ENCODE data around the gene NCR2. TPM values are rescaled to one million over a fixed set of nuclear protein-coding genes. Genes with fewer than 3 reads are reported as not detected.

The NCR2 gene, protein sequence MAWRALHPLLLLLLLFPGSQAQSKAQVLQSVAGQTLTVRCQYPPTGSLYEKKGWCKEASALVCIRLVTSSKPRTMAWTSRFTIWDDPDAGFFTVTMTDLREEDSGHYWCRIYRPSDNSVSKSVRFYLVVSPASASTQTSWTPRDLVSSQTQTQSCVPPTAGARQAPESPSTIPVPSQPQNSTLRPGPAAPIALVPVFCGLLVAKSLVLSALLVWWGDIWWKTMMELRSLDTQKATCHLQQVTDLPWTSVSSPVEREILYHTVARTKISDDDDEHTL
- total RNA-seq = not detected

DNA sequence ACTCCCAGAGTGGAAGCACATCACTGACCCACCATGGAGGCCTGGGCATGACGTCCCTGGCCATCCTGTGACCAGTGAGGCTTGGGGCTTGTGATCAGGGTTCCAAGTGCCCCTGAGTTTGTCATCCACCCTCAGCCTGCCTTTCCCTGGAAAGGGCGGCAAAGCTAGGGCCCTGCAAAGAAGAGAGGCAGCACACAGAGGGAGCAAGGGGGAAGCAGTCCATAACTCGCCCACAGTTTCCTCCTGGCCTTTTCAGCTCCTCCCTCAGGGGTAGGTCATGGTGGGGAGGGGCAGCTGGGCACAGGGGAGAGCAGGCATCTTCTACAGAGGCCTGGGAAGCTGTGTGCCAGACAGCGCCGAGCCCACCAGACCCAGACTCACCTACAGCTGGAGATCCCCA, at the start of gene NCR2:
TSS of gene NCR2 (plus strand) at position 313 of the 400 bp plus-strand sequence. CDS start 269 bp downstream, outside the sequence.
- intact Hi-C loops (cut with DNase I; ENCODE audit: low total_unique reads) = no loop called here
- H3K4me3 ChIP-seq (ENCODE audit: low read depth, poor library complexity, severe bottlenecking) = no peak within 1 kb of the TSS
- 89% methylated on average over 5 of the region's 5 CpGs for WGBS, 2 donors
- DNase-seq (ENCODE audit: low spot score in 2 of 2) = no peak
- no peak for TF ChIP-seq POLR2A (IDR thresholded peaks at IDR 0.05)
- TF ChIP-seq, protein P1, sequence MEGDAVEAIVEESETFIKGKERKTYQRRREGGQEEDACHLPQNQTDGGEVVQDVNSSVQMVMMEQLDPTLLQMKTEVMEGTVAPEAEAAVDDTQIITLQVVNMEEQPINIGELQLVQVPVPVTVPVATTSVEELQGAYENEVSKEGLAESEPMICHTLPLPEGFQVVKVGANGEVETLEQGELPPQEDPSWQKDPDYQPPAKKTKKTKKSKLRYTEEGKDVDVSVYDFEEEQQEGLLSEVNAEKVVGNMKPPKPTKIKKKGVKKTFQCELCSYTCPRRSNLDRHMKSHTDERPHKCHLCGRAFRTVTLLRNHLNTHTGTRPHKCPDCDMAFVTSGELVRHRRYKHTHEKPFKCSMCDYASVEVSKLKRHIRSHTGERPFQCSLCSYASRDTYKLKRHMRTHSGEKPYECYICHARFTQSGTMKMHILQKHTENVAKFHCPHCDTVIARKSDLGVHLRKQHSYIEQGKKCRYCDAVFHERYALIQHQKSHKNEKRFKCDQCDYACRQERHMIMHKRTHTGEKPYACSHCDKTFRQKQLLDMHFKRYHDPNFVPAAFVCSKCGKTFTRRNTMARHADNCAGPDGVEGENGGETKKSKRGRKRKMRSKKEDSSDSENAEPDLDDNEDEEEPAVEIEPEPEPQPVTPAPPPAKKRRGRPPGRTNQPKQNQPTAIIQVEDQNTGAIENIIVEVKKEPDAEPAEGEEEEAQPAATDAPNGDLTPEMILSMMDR (IDR thresholded peaks at IDR 0.05) = no peak

DNA sequence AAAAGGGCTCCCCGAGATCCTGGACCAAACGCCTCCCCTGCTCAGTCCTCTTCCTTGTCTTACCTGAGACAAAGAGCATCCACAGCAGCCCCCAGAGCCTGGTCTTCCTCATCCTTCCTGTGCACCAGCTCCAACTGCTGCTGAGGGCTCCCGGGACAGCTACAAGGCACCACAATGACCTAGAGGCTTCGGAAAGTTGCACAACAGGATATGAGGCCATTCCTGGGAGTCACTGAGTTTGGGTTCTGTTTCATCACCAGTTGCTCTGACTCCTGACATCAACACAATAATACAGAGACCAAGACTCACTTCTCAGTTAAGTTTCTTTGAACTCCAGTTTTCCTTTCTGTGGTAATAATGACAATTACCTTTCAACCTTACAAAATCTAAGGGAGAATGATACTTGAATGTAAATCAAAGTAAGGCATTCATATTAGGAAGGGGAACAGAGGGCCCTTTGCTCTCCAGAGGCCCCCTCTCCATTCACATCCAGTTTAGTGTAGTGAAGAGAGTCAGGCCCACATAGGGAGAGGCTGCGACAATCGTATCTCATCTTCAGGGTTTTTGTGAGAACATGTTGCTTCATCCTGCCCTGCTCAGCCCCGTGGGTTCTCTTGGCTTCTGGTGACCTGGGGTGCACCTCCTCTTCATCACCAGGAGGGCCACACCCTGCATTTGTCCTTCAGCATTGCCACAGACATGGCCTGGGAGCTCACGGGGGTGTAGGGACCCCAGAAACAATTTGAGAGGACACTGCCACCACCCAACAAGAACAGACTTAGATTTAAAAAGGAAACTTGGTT, 48.7 kb upstream of the NCR2 start, which contains the start of gene TREM1:
TSS of gene TREM1 (minus strand) at position 139 of the 803 bp plus-strand sequence. CDS start at position 112, 27 bp downstream.
- no peak within 1 kb of the TSS for H3K4me3 ChIP-seq (ENCODE audit: low read depth, poor library complexity, severe bottlenecking)
- intact Hi-C loops (cut with DNase I; ENCODE audit: low total_unique reads) = no loop called here
- TF ChIP-seq, protein P1 (IDR thresholded peaks at IDR 0.05) = no peak
- TF ChIP-seq POLR2A (IDR thresholded peaks at IDR 0.05) = no peak
- 70 to 73% methylated on average over 8 of the region's 8 CpGs for WGBS, 2 donors
- peak in 1 of 2 donors; percentile 44 for DNase-seq (ENCODE audit: low spot score in 2 of 2)

DNA sequence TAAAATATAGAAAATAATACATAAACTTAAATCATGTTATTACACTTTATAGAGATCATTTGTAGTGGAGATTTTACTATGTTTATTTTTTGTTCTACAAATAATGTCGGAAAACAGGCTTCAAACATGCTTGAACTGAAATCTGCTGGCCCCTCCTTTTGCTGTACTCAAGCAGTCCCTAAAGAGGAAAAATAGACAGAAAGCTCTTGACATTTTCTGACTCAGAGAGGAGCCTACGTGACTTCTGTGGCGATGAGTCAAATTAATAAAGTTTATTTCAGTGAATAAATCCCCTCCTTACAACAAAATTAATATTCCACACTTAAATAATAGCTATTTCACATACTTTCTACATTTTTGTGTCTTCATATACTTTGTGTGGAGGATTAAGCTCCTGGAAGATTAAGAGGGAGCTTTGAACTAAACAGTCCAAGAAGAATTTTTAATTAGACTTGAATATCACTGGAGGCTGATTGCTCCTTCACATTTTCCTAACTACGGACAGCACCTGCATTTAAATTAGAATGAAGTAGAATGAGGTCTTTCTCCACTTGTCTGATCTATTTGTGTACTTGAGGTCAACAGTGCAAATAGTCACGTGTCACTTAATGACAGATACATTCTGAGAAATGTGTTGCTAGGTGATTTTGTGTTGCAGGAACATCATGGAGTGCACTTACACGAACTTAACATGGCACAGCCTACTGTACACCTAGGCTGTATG, 47.2 kb upstream of the NCR2 start:
- H3K4me3 ChIP-seq (ENCODE audit: low read depth, poor library complexity, severe bottlenecking) = no peak overlapping the region
- intact Hi-C loops (cut with DNase I; ENCODE audit: low total_unique reads) = no loop called here
- WGBS, 2 donors = 35 to 50% methylated on average over 6 of the region's 6 CpGs
- DNase-seq (ENCODE audit: low spot score in 2 of 2) = no peak
- TF ChIP-seq POLR2A (IDR thresholded peaks at IDR 0.05) = no peak

DNA sequence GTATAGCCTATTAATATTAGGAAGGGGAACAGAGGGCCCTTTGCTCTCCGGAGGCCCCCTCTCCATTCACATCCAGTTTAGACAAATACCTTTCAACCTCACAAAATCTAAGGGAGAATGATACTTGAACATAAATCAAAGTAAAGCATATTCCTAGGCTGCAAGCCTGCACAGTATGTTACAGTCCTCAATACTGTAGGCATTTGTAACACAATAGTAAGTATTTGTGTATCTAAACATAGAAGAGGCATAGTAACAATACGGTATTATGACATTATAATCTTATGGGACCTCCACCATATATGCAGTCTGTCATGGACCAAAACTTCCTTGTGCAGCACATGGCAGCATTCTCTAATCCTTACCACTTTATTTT, 46.7 kb upstream of the NCR2 start:
- intact Hi-C loops (cut with DNase I; ENCODE audit: low total_unique reads) = no loop called here
- 65 to 70% methylated on average over 2 of the region's 2 CpGs for WGBS, 2 donors
- no peak overlapping the region for H3K4me3 ChIP-seq (ENCODE audit: low read depth, poor library complexity, severe bottlenecking)
- TF ChIP-seq POLR2A (IDR thresholded peaks at IDR 0.05) = no peak
- TF ChIP-seq, protein P1 (IDR thresholded peaks at IDR 0.05) = no peak
- DNase-seq (ENCODE audit: low spot score in 2 of 2) = no peak

DNA sequence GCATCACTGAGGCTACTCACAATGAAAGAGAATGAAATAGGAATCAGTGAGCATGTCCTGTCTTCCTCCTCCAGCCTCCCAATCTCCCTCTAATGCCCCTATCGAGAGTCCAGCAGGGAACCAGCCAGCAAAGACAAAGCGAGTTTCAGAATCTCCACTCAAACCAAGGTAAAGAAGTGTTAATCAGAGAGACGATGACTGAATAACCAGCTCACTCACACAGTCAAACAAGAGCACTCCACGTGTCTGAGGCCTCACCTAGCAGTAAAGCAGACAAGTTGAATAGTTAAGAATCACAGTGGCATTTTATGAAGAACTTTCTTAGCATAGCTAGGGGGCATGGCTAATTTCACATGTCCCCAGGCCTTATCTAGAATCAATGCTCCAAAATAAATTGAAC, 45.6 kb upstream of the NCR2 start:
- WGBS, 2 donors = 86 to 91% methylated on average over 4 of the region's 4 CpGs
- intact Hi-C loops (cut with DNase I; ENCODE audit: low total_unique reads) = no loop called here

More for the DNA sequence above, 45.6 kb upstream of the NCR2 start:
- TF ChIP-seq, protein P1 (IDR thresholded peaks at IDR 0.05) = no peak
- no peak for TF ChIP-seq POLR2A (IDR thresholded peaks at IDR 0.05)
- H3K4me3 ChIP-seq (ENCODE audit: low read depth, poor library complexity, severe bottlenecking) = no peak overlapping the region
- DNase-seq (ENCODE audit: low spot score in 2 of 2) = no peak

All from lower leg skin (tissue), 4 donors.